GM18861 (cell line): ENCODE data around the gene CRIM1.
A peak's percentile ranks its signal among the peaks of the same experiment; 100 is the strongest.

ENCODE experiments used
- ATAC-seq: cut with Tn5 transposase; IDR thresholded peaks from one replicate; pipeline ENCODE4 v1.9.1; 2021; ENCODE audit not compliant: unreplicated experiment

Gene CRIM1

DNA sequence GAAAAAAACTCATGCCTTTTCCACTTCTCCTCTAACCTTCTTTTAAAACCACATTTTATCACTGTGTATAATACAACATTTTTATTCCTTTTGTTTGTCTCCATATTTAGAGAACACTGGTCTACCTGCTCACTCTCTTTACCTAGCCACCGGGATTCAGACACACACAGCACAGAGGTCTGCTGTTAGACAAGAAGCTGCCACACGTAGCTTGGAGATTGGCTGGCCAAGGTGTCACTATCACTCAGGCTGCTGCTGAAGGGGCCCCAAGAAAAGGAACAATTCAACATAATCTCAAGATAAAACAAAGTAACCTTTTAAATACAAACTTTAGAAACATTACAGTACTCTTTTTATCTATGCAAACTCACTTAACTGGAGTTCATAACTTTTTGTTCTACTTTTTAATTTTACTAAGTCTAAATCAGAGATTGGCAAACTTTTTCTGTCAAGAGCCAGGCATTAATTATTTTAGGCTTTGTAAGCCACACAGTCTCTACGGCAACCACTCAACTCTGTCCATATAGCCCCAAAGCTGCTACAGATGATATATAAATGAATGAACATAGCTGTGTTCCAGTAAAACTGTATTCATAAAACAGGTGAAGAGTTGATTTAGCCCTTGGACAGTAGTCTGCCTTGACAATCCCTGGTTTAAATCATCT, 216.6 kb downstream of the CRIM1 start:
- no peak for ATAC-seq

DNA sequence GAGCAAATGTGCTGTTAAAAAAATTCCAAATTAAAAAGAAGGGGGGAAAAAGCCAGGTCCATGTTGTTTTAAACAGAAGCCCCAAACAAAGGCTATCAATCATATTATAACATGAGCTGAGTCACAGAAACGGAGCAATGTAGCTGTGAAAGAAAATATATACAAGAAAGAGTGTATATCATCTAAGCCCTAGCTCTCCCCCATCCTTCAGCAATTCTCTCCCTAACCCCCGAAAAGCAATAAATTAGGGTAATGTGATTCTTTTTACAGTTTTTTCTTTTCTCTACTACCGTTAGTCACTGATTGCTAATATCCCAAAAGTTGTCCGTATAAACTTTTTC, 217.1 kb downstream of the CRIM1 start:
- ATAC-seq, result no peak

DNA sequence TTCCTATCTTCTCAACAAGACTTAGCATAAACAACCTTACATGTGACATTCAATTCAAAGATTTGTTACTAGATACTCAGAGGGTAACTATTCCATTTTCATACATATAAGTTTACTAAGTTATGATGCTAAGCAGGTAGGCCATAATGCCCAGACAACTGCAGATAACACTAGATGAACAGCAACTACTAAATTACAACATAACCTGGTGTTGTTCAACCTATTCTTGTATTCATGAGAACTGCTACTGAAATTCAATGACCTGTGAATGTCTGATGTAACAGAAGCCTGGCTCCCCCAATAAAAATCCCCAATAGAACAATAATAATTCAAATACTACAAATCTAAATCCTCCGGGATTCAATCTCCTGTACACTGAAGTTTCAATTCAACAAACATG, 217.6 kb downstream of the CRIM1 start:
- no peak for ATAC-seq

DNA sequence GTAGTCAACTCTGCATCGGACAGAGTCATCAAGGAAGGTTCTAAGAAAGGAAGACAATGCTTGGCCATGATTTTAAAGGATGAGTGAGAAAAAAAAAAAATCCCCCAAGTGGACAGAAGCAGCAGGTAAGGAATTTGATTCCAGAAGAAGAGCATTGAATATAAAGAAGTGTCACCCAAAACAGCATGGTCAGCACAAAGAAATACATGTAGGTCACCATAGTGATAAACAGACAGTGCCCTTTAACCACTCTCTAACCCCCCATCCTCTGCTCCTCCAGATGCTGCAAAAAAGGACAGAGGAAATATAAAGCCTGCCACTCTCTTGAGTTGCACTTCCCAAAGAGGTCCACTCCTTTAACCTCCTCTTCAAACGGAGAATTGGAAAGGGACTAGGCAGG, 219.0 kb downstream of the CRIM1 start:
- ATAC-seq, result no peak

DNA sequence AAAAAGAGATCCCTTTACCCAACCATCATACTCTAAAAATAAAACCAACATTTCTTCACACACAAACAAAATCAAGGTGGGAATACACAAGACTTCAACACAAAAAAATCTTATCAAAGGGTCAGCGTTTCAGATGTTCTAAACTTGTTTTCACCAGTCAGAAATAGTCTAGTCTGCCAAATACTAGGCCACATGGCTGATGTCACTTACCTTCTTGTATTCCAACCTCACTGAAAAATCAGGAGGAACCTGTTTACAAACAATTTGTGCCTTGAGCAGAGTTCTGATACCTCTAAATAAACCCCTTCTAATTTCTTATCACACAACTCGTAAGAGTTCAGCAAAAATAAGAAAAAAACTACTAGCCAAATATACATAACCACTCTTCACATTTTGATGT, 222.3 kb downstream of the CRIM1 start:
- ATAC-seq, result no peak

DNA sequence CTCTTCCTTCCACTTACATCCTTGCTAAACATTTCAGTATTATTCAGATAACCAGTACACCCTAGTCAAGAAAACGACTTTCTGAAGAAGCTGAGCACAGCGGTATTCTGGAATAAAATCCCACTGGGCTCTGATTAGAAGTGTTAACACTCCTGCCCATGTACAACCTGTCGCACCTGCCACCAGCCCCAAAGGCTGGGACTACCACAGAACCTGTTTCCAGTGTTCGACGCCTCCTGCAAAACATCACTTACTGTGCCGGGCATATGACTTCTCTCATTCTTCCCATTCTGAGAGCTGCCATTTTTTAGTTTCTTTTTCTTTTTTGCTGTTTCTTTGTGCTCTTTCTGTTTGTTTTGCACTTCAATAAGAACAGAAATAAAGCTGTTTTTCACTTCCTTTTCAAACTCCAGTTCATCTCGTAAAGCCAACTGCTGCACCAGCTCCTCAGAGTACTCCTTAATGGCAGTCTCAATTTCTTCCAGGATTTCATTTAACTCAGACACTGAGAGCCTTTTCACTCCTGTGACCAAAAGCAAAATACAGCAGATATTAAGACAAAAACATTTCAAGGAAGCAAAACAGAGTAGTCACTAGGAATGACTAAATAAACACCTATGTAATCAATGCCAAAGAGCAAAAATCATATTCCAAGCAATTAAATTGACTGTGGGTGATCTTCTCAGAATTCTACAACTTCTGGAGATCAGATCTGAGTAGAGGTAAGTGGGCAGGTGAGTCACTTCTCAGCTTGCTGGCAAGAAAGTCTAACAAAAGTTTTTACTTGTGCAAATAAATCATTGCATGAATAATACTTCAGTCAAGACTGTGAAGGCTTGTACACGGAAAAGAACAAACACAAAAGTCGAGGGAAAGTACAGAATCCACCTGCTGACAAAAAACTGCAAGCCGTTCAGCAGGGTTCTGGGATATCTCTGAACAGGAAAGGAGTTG, 223.0 kb downstream of the CRIM1 start:
- no peak for ATAC-seq

DNA sequence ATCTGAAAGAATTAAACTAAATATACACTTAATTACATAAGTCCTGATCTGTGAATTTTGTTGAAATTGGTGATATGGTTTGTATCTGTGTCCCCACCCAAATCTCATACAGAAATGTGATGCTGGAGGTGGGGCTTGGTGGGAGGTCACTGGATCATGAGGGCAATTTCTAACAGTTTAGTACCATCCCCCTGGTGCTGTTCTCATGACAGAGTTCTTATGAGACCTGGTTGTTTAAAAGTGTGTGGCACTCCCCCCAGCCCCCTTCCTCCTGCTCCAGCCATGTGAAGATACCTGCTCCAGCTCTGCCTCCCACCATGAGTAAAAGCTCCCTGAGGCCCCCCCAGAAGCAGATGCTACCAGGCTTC, 223.7 kb downstream of the CRIM1 start:
- no peak for ATAC-seq

DNA sequence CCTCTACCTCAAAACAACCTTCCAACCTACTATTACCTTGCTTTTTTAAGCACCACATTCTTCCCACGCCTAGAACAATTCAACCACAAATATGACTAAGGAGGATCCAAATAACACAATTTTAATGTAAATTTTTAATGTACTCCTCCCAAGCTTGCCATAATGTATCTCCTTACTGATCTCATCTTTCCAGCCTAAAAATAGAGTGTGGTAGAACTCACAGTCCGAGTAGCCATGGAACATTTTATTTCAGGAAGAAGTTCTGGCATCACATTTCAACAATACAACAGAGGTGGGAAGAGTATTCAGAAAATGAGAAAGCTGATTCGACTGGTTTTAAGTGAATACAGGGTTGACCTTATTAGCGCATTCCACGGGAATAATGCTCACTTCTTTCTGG, 227.0 kb downstream of the CRIM1 start:
- ATAC-seq, result no peak

DNA sequence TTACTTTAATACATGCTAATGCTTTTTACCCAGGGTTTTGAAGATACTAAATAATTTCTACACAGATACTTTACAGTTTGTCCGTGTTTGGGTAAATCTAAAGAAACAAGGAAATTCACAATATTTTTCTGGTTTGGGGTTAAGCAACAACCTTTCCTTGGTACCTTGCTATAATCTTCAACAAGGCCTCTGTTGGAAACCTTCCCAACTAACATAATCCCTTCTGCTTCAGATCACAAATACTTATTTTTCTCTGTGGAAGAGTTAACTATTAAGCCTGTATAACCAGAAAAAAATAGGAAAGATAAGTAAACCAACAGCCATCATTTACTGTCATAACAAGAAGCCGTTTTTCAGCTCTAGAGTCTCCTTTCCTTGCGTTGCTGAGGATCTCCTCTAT, 227.4 kb downstream of the CRIM1 start:
- ATAC-seq, result no peak

DNA sequence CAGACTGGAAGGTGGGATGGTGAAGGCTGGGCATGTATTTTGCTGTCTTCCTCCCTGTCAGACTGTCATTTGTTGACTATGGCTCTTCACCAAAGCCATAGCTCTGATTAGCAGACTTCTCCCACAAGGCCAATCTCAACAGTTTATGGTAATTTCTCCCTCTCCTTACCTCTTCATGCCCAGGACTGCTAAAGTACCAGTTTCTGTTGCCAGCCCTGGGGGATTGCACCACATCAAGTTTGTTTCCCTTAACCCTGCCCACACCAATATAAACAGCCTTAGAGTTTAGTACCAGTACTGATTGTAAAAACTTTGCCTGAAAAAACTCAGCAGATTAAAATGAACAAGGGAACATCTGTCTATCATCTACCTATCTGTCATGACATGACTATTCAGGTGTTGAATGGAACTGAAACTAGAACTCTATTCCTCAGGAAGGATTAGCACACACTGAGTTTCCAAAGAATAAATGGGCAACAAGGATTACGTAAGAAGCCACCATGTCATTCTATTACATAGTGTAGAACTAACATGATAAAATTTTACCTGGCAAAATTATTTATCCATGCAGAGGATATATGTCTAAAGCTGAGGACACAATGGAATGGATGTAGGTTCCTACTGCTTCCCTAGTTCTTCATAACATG, 228.7 kb downstream of the CRIM1 start:
- ATAC-seq, result no peak

DNA sequence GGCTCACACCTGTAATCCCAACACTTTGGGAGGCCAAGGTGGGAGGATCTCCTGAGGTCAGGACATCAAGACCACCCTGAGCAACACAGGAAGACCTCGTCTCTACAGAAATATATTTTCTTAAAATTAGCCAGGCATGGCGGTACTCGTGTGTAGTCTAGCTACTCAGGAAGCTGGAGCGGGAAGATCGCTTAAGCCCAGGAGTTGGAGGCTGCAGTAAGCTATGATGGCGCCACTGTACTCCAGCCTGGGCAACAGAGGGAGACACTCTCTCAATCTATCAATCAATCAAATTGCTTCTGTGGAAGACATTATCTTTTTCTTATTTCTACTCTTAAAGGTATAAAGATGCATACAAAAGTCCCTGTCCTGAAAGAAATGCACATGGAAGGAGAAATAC, 231.1 kb downstream of the CRIM1 start:
- no peak for ATAC-seq

DNA sequence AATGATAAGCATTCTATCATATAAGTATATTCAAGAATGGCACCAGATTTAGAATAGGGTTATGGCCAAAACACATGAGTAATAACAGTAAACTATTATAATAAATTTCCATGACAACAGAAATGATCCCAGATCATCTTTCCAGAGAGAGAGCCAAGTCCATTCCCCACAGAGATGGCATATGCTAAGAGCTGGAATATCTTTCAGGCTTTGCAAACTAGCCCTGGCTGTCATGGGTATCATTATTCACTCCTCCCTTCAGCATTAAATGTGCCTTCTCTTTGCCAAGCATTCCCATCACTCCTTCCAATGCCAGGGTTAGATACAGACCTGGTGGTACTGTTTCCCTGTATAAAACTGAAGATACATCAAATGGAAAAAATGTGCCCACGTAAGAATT, 231.5 kb downstream of the CRIM1 start:
- ATAC-seq, result no peak

DNA sequence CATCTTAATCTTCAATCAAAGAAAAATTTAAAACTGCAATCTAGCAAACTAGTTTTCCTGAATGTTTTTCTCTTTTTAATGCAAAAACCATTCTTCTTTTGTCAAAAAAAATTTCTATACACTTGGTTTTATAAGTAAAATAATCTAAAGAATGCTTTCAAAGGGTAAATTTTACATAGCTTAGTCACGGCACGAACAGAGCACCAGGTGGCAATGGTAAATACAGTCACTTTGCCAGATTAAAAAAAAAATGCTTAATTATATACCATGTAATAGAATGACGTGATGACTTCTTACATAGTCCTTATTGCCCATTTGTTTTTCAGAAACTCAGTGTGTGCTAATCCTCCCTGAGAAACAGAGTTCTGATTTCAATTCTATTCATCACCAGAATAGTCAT, 232.0 kb downstream of the CRIM1 start:
- ATAC-seq, result no peak

DNA sequence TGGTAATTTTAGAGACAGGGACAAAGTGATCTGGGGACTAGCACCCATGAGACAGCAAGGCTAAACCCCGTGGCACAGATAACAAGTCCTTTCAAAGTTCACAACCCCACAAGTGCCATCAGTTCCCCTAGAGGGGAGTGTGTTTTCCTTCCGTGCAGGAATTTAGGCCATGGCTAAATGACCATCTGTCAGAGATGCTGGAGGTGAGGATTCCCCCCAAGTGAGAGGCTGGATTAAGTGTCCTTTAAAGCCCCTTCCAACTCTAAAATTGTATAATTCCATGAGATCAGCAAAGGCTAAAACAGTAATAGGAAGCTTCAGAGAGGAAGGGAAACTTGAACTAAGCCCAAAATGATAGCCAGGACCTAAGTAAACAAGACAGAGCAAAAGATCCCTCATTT, 233.7 kb downstream of the CRIM1 start:
- ATAC-seq, result no peak

DNA sequence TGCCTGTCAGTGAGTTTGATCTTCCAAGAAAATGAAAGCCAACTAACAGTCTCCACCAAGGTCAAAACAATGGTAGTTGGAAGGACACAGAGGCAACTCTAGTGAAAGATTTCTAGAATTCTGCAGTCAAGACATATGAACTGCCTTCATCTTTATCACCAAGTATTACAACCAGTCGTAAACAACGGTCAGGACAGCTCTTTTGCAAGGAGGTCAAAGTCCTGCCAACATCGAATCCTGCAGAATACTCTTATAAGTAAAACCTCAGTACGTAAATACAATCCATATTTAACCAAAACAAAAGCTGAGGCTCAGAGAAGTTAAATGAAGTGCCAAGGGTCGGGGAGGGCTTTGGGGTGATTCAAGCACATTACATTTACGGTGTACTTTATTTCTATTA, 239.3 kb downstream of the CRIM1 start:
- no peak for ATAC-seq

DNA sequence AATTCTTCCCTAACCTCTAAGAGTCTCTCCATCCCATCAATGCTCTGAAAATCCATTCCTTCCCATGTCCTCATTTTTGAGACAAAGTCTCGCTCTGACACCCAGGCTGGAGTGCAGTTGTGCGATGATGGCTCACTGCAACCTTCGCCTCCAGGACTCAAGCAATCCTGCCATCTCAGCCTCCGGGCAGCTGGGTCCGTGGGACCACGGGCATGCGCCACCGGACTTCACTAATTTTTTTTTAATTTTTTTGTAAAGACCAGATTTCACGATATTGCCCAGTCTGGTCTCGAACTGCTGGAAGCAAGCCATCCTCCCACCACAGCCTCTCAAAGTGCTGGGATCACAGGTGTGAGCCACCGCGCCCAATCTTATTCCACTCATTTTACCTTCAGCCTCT, 240.8 kb downstream of the CRIM1 start:
- no peak for ATAC-seq

DNA sequence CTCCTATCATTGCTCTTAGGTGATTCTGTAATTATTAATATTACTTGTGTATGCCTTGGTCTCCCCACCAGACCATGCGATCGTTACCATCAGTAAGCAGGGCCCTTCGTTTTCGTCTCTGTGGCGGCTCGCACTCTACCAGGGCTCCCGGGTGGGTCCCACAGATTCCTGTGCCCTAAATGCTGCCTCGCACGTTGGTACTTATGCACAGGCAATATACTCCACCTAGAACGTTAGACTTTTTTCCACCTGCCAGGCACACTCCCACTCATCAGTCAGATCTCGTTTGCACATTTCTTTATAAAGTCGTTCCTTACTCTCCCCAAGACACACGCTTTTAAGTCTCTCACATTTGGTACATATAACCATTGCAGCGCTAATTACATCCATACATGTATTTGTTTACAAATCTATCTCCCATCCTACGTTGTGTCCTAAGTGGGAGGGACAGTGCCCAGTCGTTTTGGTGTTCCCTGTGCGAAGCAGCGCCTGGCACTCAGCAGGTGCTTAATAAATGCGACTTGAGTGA, 241.5 kb downstream of the CRIM1 start:
- no peak for ATAC-seq

DNA sequence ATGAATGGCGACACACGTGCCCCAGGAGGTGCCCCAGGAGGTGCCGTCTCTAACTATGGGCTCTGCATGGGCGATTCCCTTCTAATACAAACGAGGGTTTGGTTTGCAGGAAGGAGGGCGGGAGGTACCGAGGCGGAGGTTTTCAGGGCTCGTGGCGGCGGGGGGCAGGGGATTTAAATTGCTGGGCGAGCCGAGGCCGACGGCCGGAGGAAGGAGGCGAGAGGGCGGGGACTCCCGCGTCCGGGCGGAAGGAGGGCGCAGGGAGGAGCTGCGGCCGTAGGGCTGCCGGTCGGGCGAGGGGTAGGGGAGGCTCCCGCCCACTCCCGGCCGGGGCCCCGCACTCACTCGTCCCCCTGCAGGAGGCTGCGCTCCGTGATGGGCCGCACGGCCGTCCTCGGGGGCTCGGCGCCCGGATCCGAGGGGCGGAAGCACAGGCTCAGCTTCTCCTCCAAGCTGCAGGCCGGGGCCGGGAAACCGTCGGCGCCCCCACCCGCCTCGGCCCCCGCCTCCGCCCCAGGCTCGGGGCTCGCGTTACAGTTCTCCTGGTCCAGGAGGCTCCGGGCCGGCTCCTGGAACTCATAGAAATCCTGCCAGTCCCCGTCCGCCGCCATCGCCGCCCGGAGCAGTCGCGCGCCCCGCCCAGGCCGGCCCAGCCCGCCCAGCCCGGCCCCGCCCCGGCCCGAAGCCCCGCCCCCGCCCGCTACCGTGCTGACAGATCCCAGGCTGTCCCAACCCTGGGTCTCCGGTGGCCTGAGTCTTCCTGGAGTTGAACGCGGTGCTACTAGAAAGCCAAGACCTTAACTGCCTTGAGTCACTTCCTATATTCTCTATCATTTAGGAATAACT, 242.2 kb downstream of the CRIM1 start, which contains the start of gene FEZ2:
TSS of gene FEZ2 (minus strand) at position 637 of the 846 bp plus-strand sequence. CDS start at position 611, 26 bp downstream.
- ATAC-seq, result peak; percentile 99
